ENCODE data around the gene NR6A1.

DNA sequence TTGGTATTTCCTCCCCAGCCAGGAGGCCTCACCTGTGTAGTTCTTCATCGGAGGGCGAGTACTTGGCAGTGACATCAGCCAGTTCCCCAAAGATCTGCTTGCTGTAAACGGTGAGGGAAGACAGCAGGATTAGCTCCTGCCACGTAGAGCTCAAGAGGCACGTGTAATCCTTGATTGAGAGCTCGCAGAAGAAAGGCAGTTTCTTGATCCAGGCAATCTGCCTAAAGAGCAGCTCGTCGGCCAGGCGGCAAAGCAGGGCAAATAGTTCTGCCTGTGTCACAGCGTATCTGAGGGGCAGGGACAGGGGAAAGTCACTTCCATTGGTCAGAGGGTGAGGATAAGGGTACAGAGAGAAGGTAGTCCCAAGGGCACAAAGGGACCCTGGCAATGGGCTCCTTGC lies 235.3 kb downstream of the NR6A1 start:
- TF ChIP-seq, protein P1, sequence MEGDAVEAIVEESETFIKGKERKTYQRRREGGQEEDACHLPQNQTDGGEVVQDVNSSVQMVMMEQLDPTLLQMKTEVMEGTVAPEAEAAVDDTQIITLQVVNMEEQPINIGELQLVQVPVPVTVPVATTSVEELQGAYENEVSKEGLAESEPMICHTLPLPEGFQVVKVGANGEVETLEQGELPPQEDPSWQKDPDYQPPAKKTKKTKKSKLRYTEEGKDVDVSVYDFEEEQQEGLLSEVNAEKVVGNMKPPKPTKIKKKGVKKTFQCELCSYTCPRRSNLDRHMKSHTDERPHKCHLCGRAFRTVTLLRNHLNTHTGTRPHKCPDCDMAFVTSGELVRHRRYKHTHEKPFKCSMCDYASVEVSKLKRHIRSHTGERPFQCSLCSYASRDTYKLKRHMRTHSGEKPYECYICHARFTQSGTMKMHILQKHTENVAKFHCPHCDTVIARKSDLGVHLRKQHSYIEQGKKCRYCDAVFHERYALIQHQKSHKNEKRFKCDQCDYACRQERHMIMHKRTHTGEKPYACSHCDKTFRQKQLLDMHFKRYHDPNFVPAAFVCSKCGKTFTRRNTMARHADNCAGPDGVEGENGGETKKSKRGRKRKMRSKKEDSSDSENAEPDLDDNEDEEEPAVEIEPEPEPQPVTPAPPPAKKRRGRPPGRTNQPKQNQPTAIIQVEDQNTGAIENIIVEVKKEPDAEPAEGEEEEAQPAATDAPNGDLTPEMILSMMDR (IDR thresholded peaks at IDR 0.05), result no peak
- TF ChIP-seq POLR2A (IDR thresholded peaks at IDR 0.05), result no peak
- no peak for TF ChIP-seq POLR2AphosphoS5 (IDR thresholded peaks at IDR 0.05; ENCODE audit: insufficient read depth in 1 of 2, low read depth in 1 of 2)
